ENCODE results near the gene MRPL24.

The MRPL24 gene

GRCh38 chr1:156785458-156785857 is 44.6 kb upstream of the MRPL24 start:
- TF ChIP-seq RARB (CRISPR knock-in tag; IDR thresholded peaks at IDR 0.05), result no peak
- TF ChIP-seq TCF4 (CRISPR knock-in tag; IDR thresholded peaks at IDR 0.05; ENCODE audit: borderline replicate concordance), result no peak
- TF ChIP-seq ISL1 (CRISPR knock-in tag; IDR thresholded peaks at IDR 0.05), result no peak
- no peak for TF ChIP-seq SNAI2 (CRISPR knock-in tag; IDR thresholded peaks at IDR 0.05)
- TF ChIP-seq POU6F1 (CRISPR knock-in tag; IDR thresholded peaks at IDR 0.05; ENCODE audit: borderline replicate concordance, low read depth), result no peak
- no peak for TF ChIP-seq ZNF565 (CRISPR knock-in tag; conservative IDR thresholded peaks at IDR 0.05; ENCODE audit: low read depth)
- TF ChIP-seq ESRRG (CRISPR knock-in tag; IDR thresholded peaks at IDR 0.05), result no peak
- no peak for TF ChIP-seq ARNTL (CRISPR knock-in tag; IDR thresholded peaks at IDR 0.05; ENCODE audit: borderline replicate concordance, low read depth)
- no peak for ATAC-seq

GRCh38 chr1:156781585-156782186 is 40.8 kb upstream of the MRPL24 start:
- peak; percentile 71 for ATAC-seq
- TF ChIP-seq OSR1 (CRISPR knock-in tag; IDR thresholded peaks at IDR 0.05) (0 out of 2 replicates have a peak, but pooled peaks have one; percentile 27), RARB (CRISPR knock-in tag; IDR thresholded peaks at IDR 0.05) (no peak)

- TF ChIP-seq CREB5 (CRISPR knock-in tag; IDR thresholded peaks at IDR 0.05; ENCODE audit: low read depth) (no peak), SNAI2 (CRISPR knock-in tag; IDR thresholded peaks at IDR 0.05) (no peak), ESRRG (CRISPR knock-in tag; IDR thresholded peaks at IDR 0.05) (no peak), ZC3H10 (CRISPR knock-in tag; IDR thresholded peaks at IDR 0.05) (no peak), ZFP30 (CRISPR knock-in tag; IDR thresholded peaks at IDR 0.05) (no peak), ZNF70 (CRISPR knock-in tag; IDR thresholded peaks at IDR 0.05) (no peak), TOX (CRISPR knock-in tag; IDR thresholded peaks at IDR 0.05; ENCODE audit: borderline replicate concordance) (no peak), ARNTL (CRISPR knock-in tag; IDR thresholded peaks at IDR 0.05; ENCODE audit: borderline replicate concordance, low read depth) (no peak), BACH2 (CRISPR knock-in tag; IDR thresholded peaks at IDR 0.05; ENCODE audit: borderline replicate concordance) (no peak), CSDC2 (CRISPR knock-in tag; IDR thresholded peaks at IDR 0.05) (no peak), RARB (CRISPR knock-in tag; IDR thresholded peaks at IDR 0.05) (no peak), CSRNP3 (CRISPR knock-in tag; IDR thresholded peaks at IDR 0.05) (no peak), OSR1 (CRISPR knock-in tag; IDR thresholded peaks at IDR 0.05) (no peak), TSHZ2 (CRISPR knock-in tag; IDR thresholded peaks at IDR 0.05) (no peak), POU6F1 (CRISPR knock-in tag; IDR thresholded peaks at IDR 0.05; ENCODE audit: borderline replicate concordance, low read depth) (no peak)
- ATAC-seq, result no peak
Observed at GRCh38 chr1:156777573-156777972, 36.7 kb upstream of the MRPL24 start.

GRCh38 chr1:156776942-156777341 is 36.1 kb upstream of the MRPL24 start:
- TF ChIP-seq ZFP3 (CRISPR knock-in tag; IDR thresholded peaks at IDR 0.05) (no peak), CSDC2 (CRISPR knock-in tag; IDR thresholded peaks at IDR 0.05) (no peak)
- no peak for ATAC-seq

Measured in SK-N-SH treated with all-trans-retinoic acid at 6 μM for 48 hours (cell line).